ENCODE measurements around the gene AP2A2.

DNA sequence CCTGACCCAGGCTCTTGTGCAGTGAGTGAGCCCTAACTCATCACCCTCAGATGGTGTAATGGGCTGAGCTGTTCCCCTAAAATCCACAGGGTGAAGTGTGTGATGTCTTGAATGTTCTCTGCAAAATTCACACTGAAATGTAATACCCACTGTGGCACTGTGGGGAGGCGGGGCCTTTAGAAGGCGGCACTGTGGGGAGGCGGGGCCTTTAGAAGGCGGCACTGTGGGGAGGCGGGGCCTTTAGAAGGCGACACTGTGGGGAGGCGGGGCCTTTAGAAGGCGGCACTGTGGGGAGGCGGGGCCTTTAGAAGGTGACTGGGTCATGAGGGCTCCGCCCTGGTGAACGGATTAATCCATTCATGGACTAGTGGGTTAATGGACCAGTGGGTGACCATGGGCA, 48.1 kb upstream of the AP2A2 start:
- no peak for TF ChIP-seq EZH2 (IDR thresholded peaks at IDR 0.05)
- TF ChIP-seq POLR2AphosphoS5 (IDR thresholded peaks at IDR 0.05; ENCODE audit: borderline replicate concordance, low read depth, low read length): no peak
- TF ChIP-seq FOXP2 (optimal IDR thresholded peaks at IDR 0.05; ENCODE audit: control extremely low read depth, extremely low read length, insufficient read depth): no peak

Data from SK-N-MC (cell line).